SK-N-DZ (cell line): ENCODE results near the gene RBM27. TPM values are rescaled to one million over a fixed set of nuclear protein-coding genes. Genes with fewer than 3 reads are reported as not detected.
A peak's percentile ranks its signal among the peaks of the same experiment; 100 is the strongest.
"Not testable (repeated sequence)": the region's sequence is repeated elsewhere in the genome, so short reads cannot be mapped to it uniquely, and the experiment has no call there.

ENCODE experiments used
- DNase-seq: peaks from one replicate; pipeline ENCODE4 v3.0.0-alpha.2; 2015; ENCODE audit warnings: low spot score
- polyA plus RNA-seq, 2 experiments: library from polyadenylated mRNA; depleted of rRNA; stranded (reverse); fragments of >200 nt; gene quantifications; 2 replicates each; pipeline ENCODE4 v1.2.3, GENCODE V29; 2014

RBM27 gene, protein sequence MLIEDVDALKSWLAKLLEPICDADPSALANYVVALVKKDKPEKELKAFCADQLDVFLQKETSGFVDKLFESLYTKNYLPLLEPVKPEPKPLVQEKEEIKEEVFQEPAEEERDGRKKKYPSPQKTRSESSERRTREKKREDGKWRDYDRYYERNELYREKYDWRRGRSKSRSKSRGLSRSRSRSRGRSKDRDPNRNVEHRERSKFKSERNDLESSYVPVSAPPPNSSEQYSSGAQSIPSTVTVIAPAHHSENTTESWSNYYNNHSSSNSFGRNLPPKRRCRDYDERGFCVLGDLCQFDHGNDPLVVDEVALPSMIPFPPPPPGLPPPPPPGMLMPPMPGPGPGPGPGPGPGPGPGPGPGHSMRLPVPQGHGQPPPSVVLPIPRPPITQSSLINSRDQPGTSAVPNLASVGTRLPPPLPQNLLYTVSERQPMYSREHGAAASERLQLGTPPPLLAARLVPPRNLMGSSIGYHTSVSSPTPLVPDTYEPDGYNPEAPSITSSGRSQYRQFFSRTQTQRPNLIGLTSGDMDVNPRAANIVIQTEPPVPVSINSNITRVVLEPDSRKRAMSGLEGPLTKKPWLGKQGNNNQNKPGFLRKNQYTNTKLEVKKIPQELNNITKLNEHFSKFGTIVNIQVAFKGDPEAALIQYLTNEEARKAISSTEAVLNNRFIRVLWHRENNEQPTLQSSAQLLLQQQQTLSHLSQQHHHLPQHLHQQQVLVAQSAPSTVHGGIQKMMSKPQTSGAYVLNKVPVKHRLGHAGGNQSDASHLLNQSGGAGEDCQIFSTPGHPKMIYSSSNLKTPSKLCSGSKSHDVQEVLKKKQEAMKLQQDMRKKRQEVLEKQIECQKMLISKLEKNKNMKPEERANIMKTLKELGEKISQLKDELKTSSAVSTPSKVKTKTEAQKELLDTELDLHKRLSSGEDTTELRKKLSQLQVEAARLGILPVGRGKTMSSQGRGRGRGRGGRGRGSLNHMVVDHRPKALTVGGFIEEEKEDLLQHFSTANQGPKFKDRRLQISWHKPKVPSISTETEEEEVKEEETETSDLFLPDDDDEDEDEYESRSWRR
- polyA plus RNA-seq (2014; cell fraction: cytosol; rRNA removed), result 14.7 and 16.0 TPM in 2 replicates
- 8.2 and 8.9 TPM in 2 replicates for polyA plus RNA-seq (2014; cell fraction: nucleus; rRNA removed)

DNA sequence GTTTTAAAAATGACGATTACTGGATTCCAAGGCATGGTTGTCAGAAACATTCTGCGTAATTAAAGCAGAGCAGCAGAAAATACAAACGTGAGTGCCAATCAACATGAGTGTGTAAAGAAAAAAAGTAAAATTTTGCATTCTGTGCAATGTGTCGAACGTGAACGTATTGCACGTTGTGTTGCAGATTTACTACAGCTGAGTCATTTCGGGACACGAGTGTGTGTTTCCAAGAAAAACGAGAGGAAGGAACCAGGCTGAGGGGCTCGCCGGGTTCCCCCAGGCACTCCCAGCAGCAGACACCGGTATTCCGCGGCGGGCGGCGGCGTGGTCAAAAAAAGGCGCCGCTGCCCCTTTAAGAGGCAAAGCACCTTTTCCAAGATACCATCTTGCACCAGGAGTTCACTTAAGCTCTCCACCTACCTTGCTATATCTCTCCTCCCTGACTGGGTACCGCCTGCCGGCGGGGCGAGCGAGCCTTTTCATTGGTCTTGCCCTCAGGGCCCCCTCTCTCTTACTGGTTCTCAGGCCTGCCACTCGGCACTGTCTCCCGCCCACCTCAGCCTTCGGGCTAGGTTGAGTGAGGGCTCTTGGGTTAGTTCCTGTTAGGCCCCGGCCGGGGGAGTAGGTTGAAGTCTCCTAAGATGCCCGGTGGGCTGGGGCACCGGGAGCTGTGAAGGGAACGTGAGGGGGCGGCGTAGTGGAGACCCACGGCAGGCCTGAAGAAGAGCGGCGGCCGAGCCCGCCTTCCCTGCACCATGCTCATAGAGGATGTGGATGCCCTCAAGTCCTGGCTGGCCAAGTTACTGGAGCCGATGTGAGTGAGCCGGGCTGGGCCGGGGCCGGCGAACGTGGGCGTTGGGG is at the start of gene RBM27:
Gene RBM27 (plus strand): TSS at position 595 of the 861 bp plus-strand sequence. CDS start 161 bp downstream, at position 756.
- DNase-seq, result peak; percentile 99

DNA sequence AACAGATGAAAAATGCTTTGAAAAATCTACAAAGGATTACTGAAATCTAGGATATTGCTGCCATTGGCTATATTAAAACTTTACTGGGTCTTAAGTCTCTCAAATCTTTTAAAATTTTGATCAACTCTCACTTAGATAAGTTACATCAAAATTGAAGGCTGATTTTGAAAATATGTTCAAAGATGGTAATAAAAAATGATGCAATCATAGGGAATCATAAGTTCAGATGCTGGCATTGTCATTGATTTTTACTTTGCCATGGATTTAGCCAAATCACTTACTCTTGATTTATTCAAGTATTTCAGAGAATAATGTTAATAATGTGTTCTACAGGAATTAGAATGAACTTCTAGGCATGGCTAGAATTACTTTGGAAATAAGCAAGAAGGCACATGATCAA is 45.1 kb upstream of the RBM27 start:
- DNase-seq, result no peak

DNA sequence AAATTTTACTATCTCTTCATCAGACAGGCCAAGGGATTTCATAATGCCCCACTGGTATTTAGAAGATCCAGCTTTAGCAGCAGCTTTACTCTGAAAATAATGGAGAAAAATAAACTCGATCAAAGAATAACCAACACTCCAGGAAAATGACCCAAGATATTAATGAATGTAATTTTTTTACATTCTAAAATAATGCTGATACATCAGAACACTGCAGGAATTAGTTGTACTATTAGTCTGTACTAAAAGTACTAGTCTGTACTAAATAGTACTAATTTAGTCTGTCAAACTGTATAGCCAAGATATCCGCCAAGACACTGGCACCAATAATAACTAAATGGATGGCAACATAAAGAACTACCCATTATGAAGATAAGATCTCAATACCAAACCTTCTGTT is 39.0 kb upstream of the RBM27 start:
- DNase-seq, result no peak

DNA sequence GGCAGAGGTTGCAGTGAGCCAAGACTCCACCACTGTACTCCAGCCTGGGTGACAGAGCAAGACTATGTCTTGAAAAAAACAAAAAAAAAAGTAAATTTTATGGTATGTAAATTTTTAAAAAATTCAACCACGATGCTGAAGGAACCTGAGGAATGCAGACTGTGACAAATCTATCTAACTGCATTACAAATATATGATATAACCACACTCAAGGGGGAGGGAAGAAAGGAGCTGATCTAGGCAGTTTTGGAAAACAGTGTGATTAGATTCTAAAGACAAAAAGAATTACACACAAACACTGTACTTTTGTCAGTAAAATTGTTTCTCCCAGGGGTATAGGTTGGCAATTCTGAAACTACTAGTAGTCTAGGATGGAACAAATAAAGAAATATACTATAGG is 37.9 kb upstream of the RBM27 start:
- no peak for DNase-seq

DNA sequence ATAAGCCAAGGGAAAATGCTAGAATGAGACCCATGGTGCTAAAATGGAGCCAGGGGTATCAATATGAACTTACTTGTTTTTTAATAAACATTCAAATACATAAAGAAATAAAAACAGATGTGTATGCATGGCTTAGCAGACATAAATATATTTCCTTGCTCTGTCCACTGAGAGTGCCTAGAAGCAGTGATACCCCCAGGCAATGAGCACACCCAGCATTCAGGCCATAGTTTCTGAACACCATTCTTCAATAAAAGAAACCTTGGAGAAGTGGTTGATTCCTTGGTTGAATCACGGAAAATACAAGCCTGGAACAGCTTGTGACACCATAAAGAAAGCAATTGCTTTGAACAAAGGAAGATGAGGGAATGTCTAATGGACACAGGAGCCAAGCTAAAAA is 37.5 kb upstream of the RBM27 start:
- DNase-seq, result no peak

DNA sequence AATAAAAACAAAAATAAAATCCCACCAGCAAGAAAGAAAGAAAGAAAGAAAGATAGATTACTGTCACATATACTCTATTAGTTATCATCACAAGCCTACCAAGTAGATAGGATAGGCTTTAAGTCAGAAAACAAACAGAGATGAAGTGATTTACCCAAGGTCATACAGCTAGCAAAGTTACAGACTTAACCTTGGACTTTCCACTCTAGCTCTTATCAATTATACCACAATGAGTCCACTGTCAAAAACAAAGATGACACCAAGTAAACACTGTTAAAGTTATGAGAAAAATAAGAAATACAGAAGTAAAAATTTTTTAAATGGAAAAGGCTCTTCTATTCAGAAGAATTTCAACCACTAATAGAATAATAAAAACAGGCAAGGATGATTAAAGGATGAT is 34.3 kb upstream of the RBM27 start:
- no peak for DNase-seq

DNA sequence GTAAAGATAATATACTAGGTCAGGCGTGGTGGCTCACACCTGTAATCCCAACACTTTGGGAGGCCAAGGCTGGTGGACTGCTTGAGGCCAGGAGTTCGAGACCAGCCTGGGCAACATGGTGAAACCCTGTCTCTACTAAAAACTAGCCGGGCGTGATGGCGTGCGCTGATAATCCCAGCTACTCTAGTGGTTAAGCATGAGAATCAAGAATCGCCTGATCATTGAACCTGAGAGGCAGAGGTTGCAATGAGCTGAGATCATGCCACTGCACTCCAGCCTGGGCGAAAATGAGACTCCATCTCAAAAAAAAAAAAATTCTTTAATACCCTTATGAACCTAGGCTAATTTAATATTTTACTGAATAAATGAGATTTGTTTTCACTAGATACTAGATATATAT is 30.4 kb upstream of the RBM27 start:
- DNase-seq, result not testable (repeated sequence)

DNA sequence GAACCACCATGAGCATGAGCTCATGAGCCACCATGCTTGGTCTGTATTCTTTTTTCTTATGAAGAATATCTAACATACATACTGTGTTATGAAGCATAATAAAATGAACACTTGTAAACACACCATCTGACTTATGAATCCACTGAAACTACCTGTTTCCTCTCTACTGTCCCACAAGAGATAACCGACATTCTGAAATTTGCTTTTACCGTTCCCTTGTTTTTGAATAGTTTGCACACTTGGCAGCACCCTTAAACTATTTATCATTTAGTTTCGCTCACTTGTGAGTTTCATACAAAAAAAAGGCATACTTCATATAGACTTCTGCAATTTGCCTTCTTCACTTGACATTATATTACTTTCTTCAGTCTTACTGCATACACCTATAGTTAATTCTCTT is 29.8 kb upstream of the RBM27 start:
- DNase-seq, result no peak

DNA sequence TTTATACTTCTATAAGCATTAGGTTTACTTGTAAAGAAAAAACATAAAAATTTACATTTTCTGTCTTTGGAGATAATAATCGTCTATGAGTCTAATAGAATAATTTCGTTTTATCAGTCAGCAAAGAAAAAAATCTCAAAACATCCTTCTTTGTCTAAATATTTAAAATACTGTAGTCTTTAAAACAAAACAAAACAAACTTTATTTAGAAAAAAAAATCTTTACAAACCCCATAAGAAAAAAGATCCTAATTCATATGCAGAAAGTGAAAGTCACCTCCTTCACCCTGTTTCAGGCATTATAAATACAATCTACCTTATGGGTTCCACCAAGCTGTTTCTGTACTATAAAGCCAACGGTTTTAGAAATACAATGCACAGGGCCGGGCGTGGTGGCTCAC is 26.6 kb upstream of the RBM27 start:
- DNase-seq, result no peak

DNA sequence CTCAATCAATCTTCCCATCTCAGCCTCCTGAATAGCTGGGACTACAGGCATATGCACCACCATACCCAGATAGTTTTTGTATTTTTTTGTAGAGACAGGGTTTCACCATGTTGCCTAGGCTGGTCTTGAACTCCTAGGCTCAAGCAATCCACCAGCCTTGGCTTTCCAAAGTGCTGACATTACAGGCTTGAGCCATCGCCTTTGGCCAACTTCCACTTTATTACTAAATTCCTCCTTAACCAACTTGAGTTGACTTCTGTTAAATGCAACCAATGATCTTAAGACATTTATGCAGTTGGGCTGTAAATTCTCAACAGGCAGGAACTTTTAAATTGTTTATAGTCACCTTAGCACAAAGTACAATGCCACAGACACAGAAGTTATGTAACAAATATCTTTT is 23.7 kb upstream of the RBM27 start:
- no peak for DNase-seq

DNA sequence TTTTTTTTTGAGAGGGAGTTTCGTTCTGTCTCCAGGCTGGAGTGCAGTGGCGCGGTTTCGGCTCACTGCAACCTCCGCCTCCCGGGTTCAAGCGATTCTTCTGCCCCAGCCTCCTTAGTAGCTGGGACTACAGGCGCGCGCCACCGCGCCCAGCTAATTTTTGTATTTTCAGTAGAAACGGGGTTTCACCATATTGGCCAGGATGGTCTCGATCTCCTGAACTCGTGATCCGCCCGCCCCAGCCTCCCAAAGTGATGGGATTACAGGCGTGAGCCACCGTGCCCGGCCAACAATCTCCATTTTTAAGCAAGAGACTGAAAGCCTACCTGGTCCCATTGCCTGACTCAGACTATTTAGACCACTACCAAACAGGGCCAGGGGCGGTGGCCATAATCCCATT is 20.0 kb upstream of the RBM27 start:
- DNase-seq, result not testable (repeated sequence)

DNA sequence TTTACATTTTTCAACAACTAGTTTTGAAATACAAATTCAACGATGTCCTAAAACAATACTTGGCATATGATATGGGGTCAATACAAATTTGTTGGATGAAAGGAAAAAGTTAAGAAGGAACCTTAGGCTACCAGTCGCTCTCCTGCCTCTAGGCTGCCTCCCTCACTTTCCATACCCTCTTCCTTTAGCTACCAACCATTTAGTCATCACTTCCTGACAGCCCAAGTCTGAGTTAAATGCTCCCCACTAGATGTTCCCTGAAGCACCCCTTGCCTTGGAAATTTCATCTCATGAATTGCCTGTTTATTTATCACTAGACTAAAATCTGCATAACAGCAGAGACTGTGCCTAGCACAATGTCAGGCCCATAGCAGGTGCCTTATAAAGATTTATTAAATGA is 18.2 kb upstream of the RBM27 start:
- no peak for DNase-seq

DNA sequence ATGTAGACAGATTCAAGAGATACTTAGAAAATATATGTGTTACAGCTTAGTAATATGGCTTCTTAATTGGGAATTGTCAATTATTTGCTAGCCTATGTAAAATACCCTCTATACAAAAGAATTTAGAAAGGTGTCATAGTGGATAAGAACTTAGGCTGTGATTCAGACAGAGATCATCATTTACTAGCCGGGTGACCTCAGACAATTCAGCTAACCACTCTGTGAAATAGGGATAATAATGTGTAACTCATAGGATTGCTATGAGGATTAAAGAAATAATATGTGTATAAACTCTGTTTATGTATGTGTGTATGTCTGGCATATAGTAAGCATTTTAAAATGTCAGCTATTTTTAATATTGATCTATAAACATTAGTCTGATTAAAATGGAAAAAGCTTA is 15.0 kb upstream of the RBM27 start:
- no peak for DNase-seq

DNA sequence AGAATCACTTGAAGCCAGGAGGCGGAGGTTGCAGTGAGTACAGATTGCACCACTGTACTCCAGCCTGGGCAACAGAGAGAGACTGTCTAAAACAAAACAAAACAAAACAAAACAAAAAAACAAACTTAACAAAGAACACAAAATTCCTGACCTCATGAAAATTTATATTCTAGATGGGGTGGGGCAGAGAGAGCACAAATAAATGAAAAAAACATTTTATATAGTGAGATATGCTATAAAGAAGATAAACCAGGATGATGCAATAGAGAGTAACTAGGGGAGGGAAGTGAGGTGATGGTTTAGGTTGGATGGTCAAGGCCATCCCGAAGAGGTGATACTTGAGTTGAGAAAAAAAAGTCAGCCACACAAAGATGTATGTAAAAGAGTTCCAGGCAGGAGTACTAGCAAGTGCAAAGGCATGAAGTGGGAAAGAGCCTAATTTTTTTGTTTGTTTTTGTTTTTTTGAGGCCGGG is 10.8 kb upstream of the RBM27 start:
- no peak for DNase-seq

DNA sequence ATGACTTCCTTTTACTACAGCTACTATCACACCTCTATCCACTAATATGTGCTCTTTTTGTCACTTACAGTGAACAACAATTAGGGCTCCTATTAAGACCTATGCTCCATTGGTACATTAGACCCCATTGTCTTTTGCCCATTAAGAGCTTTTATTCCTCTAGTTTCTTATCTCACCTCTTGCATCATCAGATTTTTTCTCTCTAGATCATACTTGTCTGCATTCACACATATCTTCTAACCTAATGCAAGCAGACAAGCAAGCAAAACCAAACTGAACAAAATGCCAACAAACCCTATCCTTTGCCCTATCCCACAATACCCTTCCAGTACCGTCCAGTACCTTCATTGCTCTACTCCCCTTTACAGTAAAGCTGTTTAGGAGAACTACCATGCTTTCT is 10.1 kb upstream of the RBM27 start:
- no peak for DNase-seq

DNA sequence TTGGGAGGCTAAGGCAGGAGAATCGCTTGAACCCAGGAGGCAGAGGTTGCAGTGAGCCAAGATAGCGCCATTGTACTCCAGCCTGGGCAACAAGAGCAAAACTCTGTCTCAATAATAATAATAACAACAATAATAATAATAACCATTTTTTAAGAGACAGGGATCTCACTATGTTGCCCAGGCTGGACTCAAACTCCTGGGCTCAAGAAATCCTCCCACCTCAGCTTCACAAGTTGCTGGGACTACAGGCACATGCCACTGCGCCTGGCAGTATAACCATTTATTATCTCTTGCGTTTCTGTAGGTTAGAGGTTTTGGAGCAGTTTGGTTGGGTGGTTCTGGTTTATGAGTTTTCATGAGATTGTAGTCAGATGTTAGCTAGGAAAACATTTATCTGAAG is 8.4 kb upstream of the RBM27 start:
- not testable (repeated sequence) for DNase-seq

DNA sequence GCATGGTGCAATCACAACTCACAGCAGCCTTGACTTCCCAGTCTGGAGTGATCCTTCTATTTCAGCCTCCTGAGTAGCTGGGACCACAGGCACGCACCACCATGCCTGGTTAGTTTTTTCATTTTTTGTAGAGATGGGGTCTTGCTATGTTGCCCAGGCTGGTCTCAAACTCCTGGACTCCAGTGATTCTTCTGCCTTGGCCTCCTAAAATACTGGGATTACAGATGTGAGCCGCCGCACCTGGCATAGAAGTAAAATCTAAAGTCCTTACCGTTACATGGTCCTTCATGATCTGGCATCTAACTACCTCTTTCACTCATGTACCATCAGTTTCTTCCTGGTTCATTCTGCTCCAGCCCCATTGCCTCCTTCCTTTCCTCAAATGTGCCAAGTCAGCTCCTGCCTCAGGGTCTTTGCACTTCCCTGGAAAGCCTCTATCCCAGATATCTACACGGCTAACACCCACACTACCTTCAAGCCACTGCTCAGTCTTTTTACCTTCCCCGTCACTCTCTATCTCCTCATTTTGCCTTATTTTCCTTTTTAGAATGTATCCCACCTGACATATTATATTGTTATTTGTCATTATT is 6.9 kb upstream of the RBM27 start:
- no peak for DNase-seq

DNA sequence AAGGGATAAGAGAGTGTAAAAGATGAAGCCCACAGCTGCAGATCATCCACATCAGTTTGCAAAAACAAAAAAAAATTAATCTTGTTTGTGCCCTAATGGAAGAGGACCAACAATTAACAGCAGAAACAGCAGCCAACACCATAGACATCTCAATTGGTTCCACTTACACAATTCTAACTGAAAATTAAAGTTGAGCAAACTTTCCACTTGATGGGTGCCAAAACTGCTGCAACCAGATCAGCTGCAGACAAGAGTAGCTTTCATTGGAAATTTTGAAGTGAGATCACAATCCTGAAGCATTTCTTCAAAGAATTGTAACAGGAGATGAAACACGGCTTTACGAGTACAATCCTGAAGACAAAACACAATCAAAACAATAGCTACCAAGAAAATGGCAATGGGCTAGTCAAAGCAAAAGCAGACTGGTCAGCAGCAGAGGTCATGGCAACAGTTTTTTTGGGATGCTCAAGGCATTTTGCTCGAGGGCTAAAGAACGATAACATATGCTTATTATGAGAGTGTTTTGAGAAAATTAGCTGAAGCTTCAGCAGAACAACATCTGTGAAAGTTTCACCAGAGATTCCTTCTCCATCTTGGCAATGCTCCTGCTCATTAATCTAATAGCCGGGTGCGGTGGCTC is 4.1 kb upstream of the RBM27 start:
- no peak for DNase-seq

DNA sequence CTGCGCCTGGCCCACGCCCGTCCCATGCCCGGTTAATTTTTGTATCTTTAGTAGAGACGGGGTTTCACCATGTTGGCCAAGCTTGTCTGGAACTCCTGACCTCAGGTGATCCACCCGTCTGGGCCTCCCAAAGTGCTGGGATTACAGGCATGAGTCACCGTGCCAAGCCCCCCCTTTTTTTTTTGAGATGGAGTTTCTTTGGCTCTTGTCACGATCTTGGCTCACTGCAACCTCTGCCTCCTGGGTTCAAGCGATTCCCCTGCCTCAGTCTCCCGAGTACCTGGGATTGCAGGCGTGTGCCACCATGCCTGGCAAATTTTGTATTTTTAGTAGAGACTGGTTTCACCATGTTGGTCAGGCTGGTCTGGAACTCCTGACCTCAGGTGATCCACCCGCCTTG is 1.6 kb upstream of the RBM27 start:
- not testable (repeated sequence) for DNase-seq

DNA sequence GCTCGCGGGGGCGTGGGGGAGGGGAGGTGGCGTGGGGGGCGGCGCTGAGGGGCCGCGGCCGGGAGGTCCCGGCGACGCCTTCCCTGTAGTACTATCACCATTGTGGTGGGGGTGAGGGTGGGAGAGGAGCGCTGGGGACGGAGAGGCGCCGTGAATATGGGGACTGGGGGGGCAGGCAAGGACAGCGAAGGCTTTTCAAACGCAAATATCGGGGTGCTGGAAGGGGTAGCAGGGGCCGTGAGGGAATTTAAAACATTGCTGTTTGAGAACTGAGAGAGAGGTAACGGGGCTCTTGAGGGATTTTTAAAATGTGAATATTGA is 427 bp downstream of the RBM27 start:
- no peak for DNase-seq
